ENCODE results near the gene TET3. TPM values are rescaled to one million over a fixed set of nuclear protein-coding genes. Genes with fewer than 3 reads are reported as not detected.

Gene TET3
- total and polyA plus RNA-seq, 3 experiments from 2014 or later = 0.78 to 20.5 (median 19.9) TPM

- peaks cover 0 to 31% (median 5%) of the 10 kb centered on the region in 3 donors for H3K36me3 Mint-ChIP-seq
- CTCF ChIA-PET = interaction anchor here (1.0 kb wide), 1 partner anchor 138 kb away, joined by 3 read pairs; no protein-coding TSS in a partner anchor
- no peaks in the 10 kb centered on the region for H3K9me3 ChIP-seq (ENCODE audit: low read length)
- no peak overlapping the region for H3K4me3 ChIP-seq (ENCODE audit: low read length)
- no peaks in the 10 kb centered on the region for H3K27me3 ChIP-seq (ENCODE audit: insufficient read depth, low read length, poor library complexity, severe bottlenecking)
- H3K4me3 Mint-ChIP-seq = no peak overlapping the region
- peaks cover 9% of the 10 kb centered on the region for H3K36me3 ChIP-seq (ENCODE audit: insufficient read depth, low read length)
- POLR2A ChIA-PET = no interaction called here
- H3K27ac Mint-ChIP-seq = peak overlapping the region in 2 of 8 donors; percentile 22 to 27
- no peaks in the 10 kb centered on the region for H3K9me3 Mint-ChIP-seq
- H3K4me1 Mint-ChIP-seq = peaks cover 16 to 34% (median 26%) of the 10 kb centered on the region in 3 donors
- no peak for DNase-seq
- no peaks in the 10 kb centered on the region for H3K4me1 ChIP-seq (ENCODE audit: insufficient read depth, low read length)
- no peak overlapping the region for H3K27ac ChIP-seq (ENCODE audit: low read depth, low read length)
- no peaks in the 10 kb centered on the region for H3K27me3 Mint-ChIP-seq
Measured at GRCh38 chr2:74009577-74009976, 24.9 kb downstream of the TET3 start.

GRCh38 chr2:74010087-74010541, 25.4 kb downstream of the TET3 start:
- ChIA-PET POLR2A (no interaction called here), CTCF (interaction anchor here (1.0 kb wide), 1 partner anchor 137 kb away, joined by 3 read pairs; no protein-coding TSS in a partner anchor)
- Mint-ChIP-seq H3K27me3 (no peaks in the 10 kb centered on the region), H3K4me3 (no peak overlapping the region), H3K36me3 (peaks cover 0 to 31% (median 5%) of the 10 kb centered on the region in 3 donors), H3K27ac (peak overlapping the region in 1 of 8 donors; percentile 29), H3K9me3 (no peaks in the 10 kb centered on the region), H3K4me1 (peaks cover 16 to 30% (median 24%) of the 10 kb centered on the region in 3 donors)
- H3K27me3 ChIP-seq (ENCODE audit: insufficient read depth, low read length, poor library complexity, severe bottlenecking) = no peaks in the 10 kb centered on the region
- peaks cover 8% of the 10 kb centered on the region for H3K36me3 ChIP-seq (ENCODE audit: insufficient read depth, low read length)
- no peaks in the 10 kb centered on the region for H3K4me1 ChIP-seq (ENCODE audit: insufficient read depth, low read length)
- H3K9me3 ChIP-seq (ENCODE audit: low read length) = no peaks in the 10 kb centered on the region
- H3K27ac ChIP-seq (ENCODE audit: low read depth, low read length) = no peak overlapping the region
- no peak for DNase-seq
- no peak overlapping the region for H3K4me3 ChIP-seq (ENCODE audit: low read length)

GRCh38 chr2:74011246-74011645, 26.5 kb downstream of the TET3 start:
- no peak for DNase-seq
- peak overlapping the region in 1 of 8 donors; percentile 33 for H3K27ac Mint-ChIP-seq
- Histone ChIP-seq H3K27ac (ENCODE audit: low read depth, low read length) (no peak overlapping the region), H3K4me1 (ENCODE audit: insufficient read depth, low read length) (no peaks in the 10 kb centered on the region), H3K4me3 (ENCODE audit: low read length) (no peak overlapping the region), H3K9me3 (ENCODE audit: low read length) (no peaks in the 10 kb centered on the region), H3K36me3 (ENCODE audit: insufficient read depth, low read length) (no peaks in the 10 kb centered on the region), H3K27me3 (ENCODE audit: insufficient read depth, low read length, poor library complexity, severe bottlenecking) (no peaks in the 10 kb centered on the region)
- no peaks in the 10 kb centered on the region for H3K27me3 Mint-ChIP-seq
- H3K36me3 Mint-ChIP-seq = peaks cover 0 to 23% (median 5%) of the 10 kb centered on the region in 3 donors
- POLR2A ChIA-PET = no interaction called here
- CTCF ChIA-PET = no interaction called here
- no peak overlapping the region for H3K4me3 Mint-ChIP-seq
- peaks cover 11 to 27% (median 21%) of the 10 kb centered on the region in 3 donors for H3K4me1 Mint-ChIP-seq
- H3K9me3 Mint-ChIP-seq = no peaks in the 10 kb centered on the region

- CTCF ChIA-PET = no interaction called here
- Histone ChIP-seq H3K36me3 (ENCODE audit: insufficient read depth, low read length) (no peaks in the 10 kb centered on the region), H3K4me1 (ENCODE audit: insufficient read depth, low read length) (no peaks in the 10 kb centered on the region), H3K9me3 (ENCODE audit: low read length) (no peaks in the 10 kb centered on the region), H3K4me3 (ENCODE audit: low read length) (no peak overlapping the region), H3K27me3 (ENCODE audit: insufficient read depth, low read length, poor library complexity, severe bottlenecking) (no peaks in the 10 kb centered on the region), H3K27ac (ENCODE audit: low read depth, low read length) (no peak overlapping the region)
- H3K9me3 Mint-ChIP-seq = no peaks in the 10 kb centered on the region
- peaks cover 0 to 7% (median 2%) of the 10 kb centered on the region in 3 donors for H3K36me3 Mint-ChIP-seq
- H3K27me3 Mint-ChIP-seq = no peaks in the 10 kb centered on the region
- POLR2A ChIA-PET = no interaction called here
- H3K4me1 Mint-ChIP-seq = peaks cover 17 to 28% (median 25%) of the 10 kb centered on the region in 3 donors
- DNase-seq = no peak
- no peak overlapping the region for H3K27ac Mint-ChIP-seq
- H3K4me3 Mint-ChIP-seq = no peak overlapping the region
Measured at GRCh38 chr2:74014813-74015212, 30.1 kb downstream of the TET3 start.

GRCh38 chr2:74017223-74017622, 32.5 kb downstream of the TET3 start:
- Mint-ChIP-seq H3K9me3 (no peaks in the 10 kb centered on the region), H3K4me3 (no peak overlapping the region), H3K36me3 (peaks cover 0 to 2% (median 1%) of the 10 kb centered on the region in 3 donors), H3K27ac (peak overlapping the region in 2 of 8 donors; percentile 29 to 58), H3K4me1 (peaks cover 32 to 46% (median 44%) of the 10 kb centered on the region in 3 donors), H3K27me3 (no peaks in the 10 kb centered on the region)
- H3K9me3 ChIP-seq (ENCODE audit: low read length) = no peaks in the 10 kb centered on the region
- CTCF ChIA-PET = no interaction called here
- POLR2A ChIA-PET = no interaction called here
- no peak overlapping the region for H3K4me3 ChIP-seq (ENCODE audit: low read length)
- no peak for DNase-seq
- no peak overlapping the region for H3K27ac ChIP-seq (ENCODE audit: low read depth, low read length)
- peaks cover 19% of the 10 kb centered on the region for H3K4me1 ChIP-seq (ENCODE audit: insufficient read depth, low read length)
- H3K36me3 ChIP-seq (ENCODE audit: insufficient read depth, low read length) = no peaks in the 10 kb centered on the region
- H3K27me3 ChIP-seq (ENCODE audit: insufficient read depth, low read length, poor library complexity, severe bottlenecking) = no peaks in the 10 kb centered on the region

- Histone ChIP-seq H3K36me3 (ENCODE audit: insufficient read depth, low read length) (no peaks in the 10 kb centered on the region), H3K4me1 (ENCODE audit: insufficient read depth, low read length) (peaks cover 29% of the 10 kb centered on the region), H3K9me3 (ENCODE audit: low read length) (no peaks in the 10 kb centered on the region), H3K27me3 (ENCODE audit: insufficient read depth, low read length, poor library complexity, severe bottlenecking) (no peaks in the 10 kb centered on the region), H3K27ac (ENCODE audit: low read depth, low read length) (no peak overlapping the region), H3K4me3 (ENCODE audit: low read length) (no peak overlapping the region)
- Mint-ChIP-seq H3K9me3 (no peaks in the 10 kb centered on the region), H3K27me3 (no peaks in the 10 kb centered on the region), H3K4me1 (peaks cover 35 to 44% (median 42%) of the 10 kb centered on the region in 3 donors), H3K36me3 (peaks cover 0 to 1% (median 1%) of the 10 kb centered on the region in 3 donors), H3K4me3 (peak overlapping the region in 1 of 7 donors; percentile 19), H3K27ac (peak overlapping the region in 3 of 8 donors; percentile 45 to 72 (median 58))
- DNase-seq = no peak
- CTCF ChIA-PET = interaction anchor here (0.9 kb wide), 1 partner anchor 19 kb away, joined by 3 read pairs; no protein-coding TSS in a partner anchor
- POLR2A ChIA-PET = no interaction called here
Measured at GRCh38 chr2:74019516-74019915, 34.8 kb downstream of the TET3 start.

- H3K4me3 Mint-ChIP-seq = no peak overlapping the region
- POLR2A ChIA-PET = no interaction called here
Measured at GRCh38 chr2:74020702-74021406, 36.1 kb downstream of the TET3 start.

GRCh38 chr2:74021407-74021755, 36.7 kb downstream of the TET3 start:
- Mint-ChIP-seq H3K9me3 (no peaks in the 10 kb centered on the region), H3K36me3 (peaks cover 0 to 4% (median 1%) of the 10 kb centered on the region in 3 donors), H3K27me3 (no peaks in the 10 kb centered on the region), H3K4me1 (peaks cover 41 to 54% (median 51%) of the 10 kb centered on the region in 3 donors), H3K27ac (peak overlapping the region in 3 of 8 donors; percentile 12 to 36 (median 24)), H3K4me3 (no peak overlapping the region)
- H3K4me3 ChIP-seq (ENCODE audit: low read length) = no peak overlapping the region
- no peak for DNase-seq
- CTCF ChIA-PET = no interaction called here
- peaks cover 45% of the 10 kb centered on the region for H3K4me1 ChIP-seq (ENCODE audit: insufficient read depth, low read length)
- H3K27me3 ChIP-seq (ENCODE audit: insufficient read depth, low read length, poor library complexity, severe bottlenecking) = no peaks in the 10 kb centered on the region
- no peak overlapping the region for H3K27ac ChIP-seq (ENCODE audit: low read depth, low read length)
- H3K9me3 ChIP-seq (ENCODE audit: low read length) = no peaks in the 10 kb centered on the region
- POLR2A ChIA-PET = no interaction called here
- H3K36me3 ChIP-seq (ENCODE audit: insufficient read depth, low read length) = no peaks in the 10 kb centered on the region

More at GRCh38 chr2:74020702-74021406, 36.1 kb downstream of the TET3 start:
- H3K4me1 ChIP-seq (ENCODE audit: insufficient read depth, low read length) = peaks cover 40% of the 10 kb centered on the region
- CTCF ChIA-PET = interaction anchor here (0.5 kb wide), 1 partner anchor 30 kb away, joined by 3 read pairs; no protein-coding TSS in a partner anchor
- H3K9me3 ChIP-seq (ENCODE audit: low read length) = no peaks in the 10 kb centered on the region
- no peaks in the 10 kb centered on the region for H3K36me3 ChIP-seq (ENCODE audit: insufficient read depth, low read length)
- H3K27me3 ChIP-seq (ENCODE audit: insufficient read depth, low read length, poor library complexity, severe bottlenecking) = no peaks in the 10 kb centered on the region
- H3K27me3 Mint-ChIP-seq = no peaks in the 10 kb centered on the region
- H3K4me3 ChIP-seq (ENCODE audit: low read length) = no peak overlapping the region
- no peaks in the 10 kb centered on the region for H3K9me3 Mint-ChIP-seq
- H3K4me1 Mint-ChIP-seq = peaks cover 37 to 49% (median 46%) of the 10 kb centered on the region in 3 donors
- no peak overlapping the region for H3K27ac ChIP-seq (ENCODE audit: low read depth, low read length)
- H3K27ac Mint-ChIP-seq = peak overlapping the region in 4 of 8 donors; percentile 12 to 61 (median 27)
- peaks cover 0 to 4% (median 1%) of the 10 kb centered on the region in 3 donors for H3K36me3 Mint-ChIP-seq
- no peak for DNase-seq
